Right cardiac atrium (tissue), 5 donors: ENCODE measurements around the gene H2BK1. TPM values are rescaled to one million over a fixed set of nuclear protein-coding genes. Genes with fewer than 3 reads are reported as not detected.

Source experiments
- ATAC-seq, 2 donors: fragments of 200-7000 bp; cut with Tn5 transposase; one replicate each; pipeline versions ENCODE4 v1.8.0 to v1.9.1; 2020; ENCODE audit warnings: moderate library complexity in 2 of 2, mild to moderate bottlenecking in 1 of 2
- DNase-seq, 3 donors: peaks; one replicate each; pipeline ENCODE4 v3.0.0-alpha.2; 2020
- H3K27ac ChIP-seq: one replicate; pipeline ENCODE4 v1.5.1; 2013; ENCODE audit warnings: mild to moderate bottlenecking, low read length, control low read depth, moderate library complexity
- H3K27me3 ChIP-seq: one replicate; pipeline ENCODE4 v1.6.1; 2013; ENCODE audit not compliant: control insufficient read depth, insufficient read depth
- H3K4me1 ChIP-seq: one replicate; pipeline ENCODE4 v1.6.1; 2013; ENCODE audit warnings: low read length; ENCODE audit not compliant: control insufficient read depth, insufficient read depth
- H3K4me3 ChIP-seq: one replicate; pipeline ENCODE4 v1.5.1; 2013; ENCODE audit warnings: low read length, control low read depth
- H3K9me3 ChIP-seq: one replicate; pipeline ENCODE4 v1.6.1; 2013; ENCODE audit warnings: low read length; ENCODE audit not compliant: control insufficient read depth
- WGBS: extraction: QIAGEN DNeasy Blood & Tissue Kit; methylation state at CpG from one replicate; pipeline ENCODE4 v1.1.7; 2013; 5-methylcytosine and 5-hydroxymethylcytosine counted together
- intact Hi-C, 4 donors: fragments of 100-400 bp; cut with DNase I; formaldehyde crosslinking; loops; one replicate each; pipeline versions ENCODE4 v1.11.0 to v1.14.0; 2022 to 2023
- polyA plus RNA-seq: library from polyadenylated mRNA; stranded (reverse); fragments of 200-250 nt; gene quantifications from one replicate; pipeline ENCODE4 v1.2.3, GENCODE V29; 2013
- total RNA-seq, 4 donors: library from RNA; stranded (reverse); fragmentation: NEBNext Ultra II Directional; extraction: Animal tissue kit (Norgen Biotek cat#: 25700); gene quantifications; one replicate each; pipeline ENCODE4 v1.2.1, GENCODE V29; 2021
- donor health status: healthy with polysubstance abuse.
- donor health status: DM: no; HTN: yes; CAD: no.
- donor health status: DM: no; HTN: no; CAD: no.
- donor health status: DM: no; HTN: yes; CAD: no; lungs with severe emphysema.
- donor health status: DM: yes; HTN: yes; CAD: no.

The H2BK1 gene
- total and polyA plus RNA-seq, 5 donors = not detected

DNA sequence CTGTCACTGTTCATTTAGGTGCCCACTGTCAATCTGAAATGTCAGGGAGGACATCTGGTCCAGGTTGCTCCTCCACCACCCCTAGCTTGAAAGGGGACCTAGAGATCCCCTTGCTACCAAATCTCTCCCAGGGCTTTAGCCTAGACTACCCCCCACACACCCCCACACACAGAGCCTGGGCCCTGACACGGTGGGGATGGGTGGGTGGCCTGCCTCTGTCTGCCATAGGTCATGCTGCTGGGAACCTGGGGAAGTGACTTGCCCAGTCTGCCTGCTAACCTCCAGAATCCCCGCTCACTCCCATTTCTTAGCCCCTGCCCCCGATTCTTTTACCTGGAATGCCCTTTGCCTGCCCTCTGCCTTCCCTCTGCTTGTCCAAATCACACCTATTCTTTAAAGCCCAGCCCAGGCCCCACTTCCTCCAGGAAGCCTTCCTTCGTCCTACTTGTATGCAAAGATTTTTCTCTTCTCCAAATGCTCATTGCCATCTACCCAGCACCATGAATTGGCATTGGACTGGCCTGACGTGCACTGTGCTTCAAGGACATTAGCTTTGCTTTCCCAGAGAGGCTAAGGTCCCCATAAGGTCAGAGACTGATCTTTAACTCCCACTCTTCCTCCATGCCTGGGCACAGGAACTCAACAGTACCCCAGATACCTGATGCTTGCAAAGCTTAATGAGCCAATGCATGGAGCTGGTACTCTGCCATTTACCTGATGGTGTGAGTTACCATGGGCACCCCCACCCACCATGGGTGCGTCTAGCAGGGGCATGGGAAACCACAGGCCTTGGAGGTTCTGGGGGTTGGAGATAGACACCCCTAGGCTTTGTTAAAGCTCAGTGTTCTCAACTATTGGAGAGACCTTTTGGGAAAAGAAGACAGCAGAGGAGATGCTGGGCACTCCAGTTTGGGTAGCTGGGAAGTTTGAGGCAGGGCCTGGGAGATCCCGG lies 40.2 kb upstream of the H2BK1 start:
- Histone ChIP-seq H3K9me3 (no peaks in the 10 kb centered on the region), H3K27me3 (no peaks in the 10 kb centered on the region), H3K4me1 (peaks cover 18% of the 10 kb centered on the region), H3K27ac (peak overlapping the region; percentile 88), H3K4me3 (no peak overlapping the region)
- 53% methylated on average over 7 of the region's 7 CpGs for WGBS
- ATAC-seq (no peak), DNase-seq (no peak)
- intact Hi-C loops = no loop called here

DNA sequence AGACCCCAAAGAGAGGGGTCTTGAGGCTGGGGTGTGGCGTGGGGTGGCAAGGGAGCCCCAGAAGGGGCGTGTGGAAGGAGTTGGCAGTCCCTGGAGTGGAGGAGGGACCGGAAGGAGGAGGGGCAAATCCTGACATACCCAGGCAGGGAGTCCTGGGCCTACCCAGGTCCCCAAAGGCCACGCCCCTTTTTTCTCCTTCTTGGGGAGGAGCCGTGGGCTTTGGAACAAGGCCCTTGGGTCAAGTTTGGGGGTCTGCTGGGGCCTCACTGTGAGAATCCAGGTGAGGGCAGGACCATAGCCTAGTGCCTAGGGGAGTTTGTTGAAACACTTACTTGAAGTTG lies 39.4 kb upstream of the H2BK1 start:
- 11% methylated on average over 5 of the region's 5 CpGs for WGBS
- ATAC-seq = peak; percentile 35 to 55
- Histone ChIP-seq H3K9me3 (no peaks in the 10 kb centered on the region), H3K27me3 (no peaks in the 10 kb centered on the region), H3K4me3 (peak overlapping the region; percentile 60), H3K27ac (peak overlapping the region; percentile 88), H3K4me1 (peaks cover 18% of the 10 kb centered on the region)
- DNase-seq = peak; percentile 80 to 89 (median 86)
- intact Hi-C loops = loop anchor here in 2 of 4 donors (5.0 kb wide), 1 partner anchor 53 kb away; no protein-coding TSS in a partner anchor

DNA sequence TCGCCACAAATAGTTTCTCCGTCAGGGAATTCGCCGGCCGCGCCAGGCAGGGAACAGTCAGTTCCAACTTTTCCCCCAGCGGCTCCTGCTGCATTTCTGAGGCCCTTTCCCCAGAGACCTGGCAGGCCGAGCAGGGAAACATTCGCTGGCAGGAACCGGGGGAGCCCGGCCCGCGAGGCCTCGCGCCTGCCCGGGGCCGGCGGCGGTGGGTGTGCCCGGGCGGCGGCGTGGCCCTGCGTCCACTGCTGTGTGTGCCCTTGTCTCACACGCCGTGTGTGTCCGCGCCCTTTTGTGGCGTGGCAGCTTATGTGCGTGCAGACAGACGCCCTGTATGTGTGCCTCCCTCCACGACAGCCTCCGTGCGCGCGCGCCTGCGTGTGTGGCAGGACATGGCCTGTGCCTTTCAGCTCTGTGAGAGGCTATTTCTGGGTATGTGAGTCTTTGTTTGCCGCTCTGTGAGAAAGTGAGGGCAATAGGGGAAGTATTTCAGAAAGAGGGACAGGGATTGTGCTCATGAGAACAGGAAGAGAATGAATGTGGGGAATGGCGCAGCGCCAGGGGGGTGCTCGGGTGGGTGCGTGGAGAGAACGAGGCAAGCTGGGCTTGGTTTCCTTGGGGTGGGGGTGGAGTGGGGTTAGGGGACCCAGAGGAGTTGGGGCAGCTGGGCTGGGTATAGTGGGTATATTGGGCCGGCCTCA lies 38.9 kb upstream of the H2BK1 start:
- intact Hi-C loops = loop anchor here in 2 of 4 donors (5.0 kb wide), 1 partner anchor 53 kb away; no protein-coding TSS in a partner anchor
- H3K4me1 ChIP-seq = peaks cover 18% of the 10 kb centered on the region
- H3K4me3 ChIP-seq = peak overlapping the region; percentile 60
- no peaks in the 10 kb centered on the region for H3K27me3 ChIP-seq
- H3K9me3 ChIP-seq = no peaks in the 10 kb centered on the region
- DNase-seq (peak; percentile 82 to 92 (median 91)), ATAC-seq (peak; percentile 28 to 40)
- WGBS = 2% methylated on average over 45 of the region's 45 CpGs
- H3K27ac ChIP-seq = peak overlapping the region; percentile 88

- ATAC-seq = peak; percentile 34 to 40
- WGBS = under 1% methylated on average over 71 of the region's 71 CpGs
Observed at GRCh38 chr7:151248346-151249033, 38.2 kb upstream of the H2BK1 start, which contains the start of gene SMARCD3. SMARCD3 (minus strand) TSS chr7:151248694; CDS start chr7:151248562, 132 bp downstream.

GRCh38 chr7:151247611-151248345 lies 37.5 kb upstream of the H2BK1 start:
- Histone ChIP-seq H3K9me3 (no peaks in the 10 kb centered on the region), H3K27me3 (no peaks in the 10 kb centered on the region), H3K27ac (peak overlapping the region; percentile 84), H3K4me3 (peak overlapping the region; percentile 60), H3K4me1 (peaks cover 16% of the 10 kb centered on the region)
- ATAC-seq (peak; percentile 2 to 5), DNase-seq (peak in 2 of 3 donors; percentile 65 to 67)
- WGBS = 5% methylated on average over 29 of the region's 29 CpGs
- intact Hi-C loops = loop anchor here in 2 of 4 donors (5.0 kb wide), 1 partner anchor 55 kb away; no protein-coding TSS in a partner anchor

More at GRCh38 chr7:151248346-151249033, 38.2 kb upstream of the H2BK1 start, which contains the start of gene SMARCD3:
- H3K4me1 ChIP-seq = peaks cover 16% of the 10 kb centered on the region
- H3K27ac ChIP-seq = peak within 1 kb of the TSS; percentile 88
- H3K27me3 ChIP-seq = no peaks in the 10 kb centered on the region
- H3K9me3 ChIP-seq = no peaks in the 10 kb centered on the region
- intact Hi-C loops = loop anchor here in 2 of 4 donors (5.0 kb wide), 1 partner anchor 54 kb away; no protein-coding TSS in a partner anchor
- peak; percentile 80 to 94 (median 94) for DNase-seq
- H3K4me3 ChIP-seq = peak within 1 kb of the TSS; percentile 60

DNA sequence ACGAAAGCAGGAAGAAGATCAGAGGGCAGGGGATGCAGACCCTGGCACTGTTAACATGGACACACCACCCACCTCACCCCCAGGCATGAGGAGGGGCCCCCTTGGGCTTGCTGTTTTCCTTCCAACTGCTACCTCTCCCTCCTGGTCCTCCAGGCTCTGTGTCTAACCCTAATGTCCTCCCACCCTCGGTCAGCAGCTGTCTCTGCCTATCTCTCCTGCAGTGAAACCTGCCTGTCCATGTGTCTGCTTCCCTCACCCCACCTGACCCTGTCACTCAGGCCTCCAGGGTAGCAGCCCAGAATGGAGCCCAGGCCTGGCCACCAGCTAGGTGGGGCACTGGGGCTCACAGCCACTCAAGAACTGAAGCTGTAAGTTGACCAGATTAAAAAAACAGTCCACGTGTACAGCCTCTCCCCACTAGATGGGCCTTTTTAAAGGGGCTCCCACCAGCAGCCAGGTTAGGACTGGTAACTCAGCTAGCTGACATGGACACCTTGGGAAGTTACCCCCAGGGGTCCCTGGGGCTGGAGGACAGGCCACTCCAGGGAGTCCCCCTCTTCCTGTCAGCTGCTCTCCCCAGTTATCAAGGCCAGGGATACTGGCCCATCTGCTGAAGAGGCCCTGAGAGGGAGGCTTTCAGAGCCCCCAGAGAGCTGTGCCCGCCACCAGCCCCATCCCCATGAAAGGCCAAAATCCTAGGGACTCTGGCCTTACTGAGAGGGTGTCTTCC lies 36.7 kb upstream of the H2BK1 start:
- Histone ChIP-seq H3K27me3 (no peaks in the 10 kb centered on the region), H3K4me3 (peak overlapping the region; percentile 60), H3K4me1 (peaks cover 13% of the 10 kb centered on the region), H3K9me3 (no peaks in the 10 kb centered on the region), H3K27ac (peak overlapping the region; percentile 84)
- WGBS = 30% methylated on average over 4 of the region's 4 CpGs
- intact Hi-C loops = loop anchor here in 2 of 4 donors (5.0 kb wide), 1 partner anchor 55 kb away; no protein-coding TSS in a partner anchor
- ATAC-seq (no peak), DNase-seq (peak in 2 of 3 donors; percentile 67 to 75)

DNA sequence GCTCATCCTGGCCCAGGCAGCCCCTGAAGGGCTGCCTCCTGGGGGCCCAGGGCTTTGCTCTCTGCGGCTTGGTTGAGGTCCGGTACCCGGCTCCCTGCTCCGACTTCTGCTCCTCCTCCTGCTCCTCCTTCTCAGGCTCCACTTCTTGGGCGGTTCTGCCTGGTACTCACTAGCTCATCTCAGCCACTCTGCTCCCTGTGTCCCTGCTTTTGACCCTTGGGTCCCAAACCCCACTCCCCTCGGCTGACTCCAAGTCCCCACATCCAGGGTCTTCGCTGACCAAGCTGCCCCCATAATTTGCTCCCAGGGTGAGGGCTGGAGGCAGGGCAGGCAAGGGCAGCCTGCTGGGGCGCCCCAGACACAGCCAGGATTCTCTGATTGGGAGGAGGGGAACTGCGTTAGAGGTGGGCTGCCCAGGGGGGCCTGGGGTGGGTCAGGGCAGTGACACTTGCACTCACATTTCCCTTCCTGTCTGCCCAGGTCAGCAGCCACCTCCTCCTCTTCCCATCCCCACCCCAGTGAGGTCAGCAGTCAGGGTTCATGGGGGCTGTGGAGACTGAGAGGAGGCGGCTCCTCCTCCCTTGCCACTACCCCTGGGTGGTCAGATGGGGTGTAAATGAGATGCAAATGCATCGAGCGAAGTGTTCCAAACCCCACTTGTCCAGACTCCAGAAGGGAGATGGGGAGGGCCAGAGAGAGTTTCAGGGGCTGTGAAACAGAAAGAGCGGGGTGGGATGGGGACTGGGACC lies 36.0 kb upstream of the H2BK1 start:
- no peaks in the 10 kb centered on the region for H3K9me3 ChIP-seq
- WGBS = 36% methylated on average over 13 of the region's 13 CpGs
- peaks cover 13% of the 10 kb centered on the region for H3K4me1 ChIP-seq
- no peak for DNase-seq
- H3K4me3 ChIP-seq = no peak overlapping the region
- peak overlapping the region; percentile 84 for H3K27ac ChIP-seq
- no peaks in the 10 kb centered on the region for H3K27me3 ChIP-seq
- ATAC-seq = no peak
- intact Hi-C loops = loop anchor here in 2 of 4 donors (5.0 kb wide), 1 partner anchor 56 kb away; no protein-coding TSS in a partner anchor

GRCh38 chr7:151245360-151246101 lies 35.2 kb upstream of the H2BK1 start:
- ATAC-seq = peak; percentile 3 to 5
- peak in 2 of 3 donors; percentile 85 to 87 for DNase-seq
- intact Hi-C loops = loop anchor here in 2 of 4 donors (5.0 kb wide), 1 partner anchor 57 kb away; no protein-coding TSS in a partner anchor
- peaks cover 10% of the 10 kb centered on the region for H3K4me1 ChIP-seq
- H3K4me3 ChIP-seq = peak overlapping the region; percentile 29
- H3K27ac ChIP-seq = peak overlapping the region; percentile 19
- 4% methylated on average over 60 of the region's 60 CpGs for WGBS
- no peaks in the 10 kb centered on the region for H3K27me3 ChIP-seq
- H3K9me3 ChIP-seq = no peaks in the 10 kb centered on the region
